ENCODE data around the gene CDKN2C. TPM values are rescaled to one million over a fixed set of nuclear protein-coding genes. Genes with fewer than 3 reads are reported as not detected.

CDKN2C gene
- total RNA-seq, 3 donors from 2014 or later (not counting 1 experiment from before 2014, with no cell fraction given): 17.1 to 21.9 (median 19.0) TPM

- Mint-ChIP-seq H3K9me3 (no peaks in the 10 kb centered on the region), H3K27me3 (ENCODE audit: low read depth in 2 of 2) (no peaks in the 10 kb centered on the region), H3K4me1 (peaks cover 36 to 53% of the 10 kb centered on the region in 2 donors), H3K4me3 (no peak overlapping the region), H3K27ac (peak overlapping the region in 1 of 2 donors; percentile 15), H3K36me3 (no peaks in the 10 kb centered on the region)
- Histone ChIP-seq H3K4me3 (ENCODE audit: low read length) (no peak overlapping the region), H3K9me3 (ENCODE audit: control insufficient read depth, insufficient read depth, low read length) (no peaks in the 10 kb centered on the region), H3K36me3 (ENCODE audit: control insufficient read depth, insufficient read depth, low read length) (no peaks in the 10 kb centered on the region), H3K27ac (ENCODE audit: low read length) (no peak overlapping the region), H3K4me1 (ENCODE audit: control insufficient read depth, insufficient read depth, low read length) (no peaks in the 10 kb centered on the region), H3K27me3 (ENCODE audit: control insufficient read depth, insufficient read depth, low read length) (no peaks in the 10 kb centered on the region)
- intact Hi-C loops (cut with micrococcal nuclease): no loop called here
- ATAC-seq (no peak), DNase-seq (no peak)
- TF ChIP-seq CTCF (IDR thresholded peaks at IDR 0.05): no peak
- WGBS (ENCODE audit: insufficient coverage): 96% methylated on average over 2 of the region's 2 CpGs
These were observed 33.7 kb upstream of the CDKN2C start for GRCh38 chr1:50936321-50936720.

GRCh38 chr1:50940291-50940690 is 29.8 kb upstream of the CDKN2C start:
- DNase-seq: no peak
- intact Hi-C loops (cut with micrococcal nuclease): no loop called here
- 94% methylated on average over 2 of the region's 3 CpGs for WGBS (ENCODE audit: insufficient coverage)
- no peak overlapping the region for H3K27ac ChIP-seq (ENCODE audit: low read length)
- Mint-ChIP-seq H3K27me3 (ENCODE audit: low read depth in 2 of 2) (no peaks in the 10 kb centered on the region), H3K9me3 (no peaks in the 10 kb centered on the region), H3K36me3 (no peaks in the 10 kb centered on the region), H3K4me1 (peaks cover 36 to 54% of the 10 kb centered on the region in 2 donors), H3K4me3 (no peak overlapping the region), H3K27ac (no peak overlapping the region)
- H3K36me3 ChIP-seq (ENCODE audit: control insufficient read depth, insufficient read depth, low read length): no peaks in the 10 kb centered on the region
- no peak overlapping the region for H3K4me3 ChIP-seq (ENCODE audit: low read length)
- ATAC-seq: no peak
- TF ChIP-seq CTCF (IDR thresholded peaks at IDR 0.05): no peak
- H3K27me3 ChIP-seq (ENCODE audit: control insufficient read depth, insufficient read depth, low read length): no peaks in the 10 kb centered on the region
- H3K9me3 ChIP-seq (ENCODE audit: control insufficient read depth, insufficient read depth, low read length): no peaks in the 10 kb centered on the region
- H3K4me1 ChIP-seq (ENCODE audit: control insufficient read depth, insufficient read depth, low read length): no peaks in the 10 kb centered on the region

- no peak overlapping the region for H3K4me3 Mint-ChIP-seq
- no peak overlapping the region for H3K4me3 ChIP-seq (ENCODE audit: low read length)
- no peaks in the 10 kb centered on the region for H3K36me3 ChIP-seq (ENCODE audit: control insufficient read depth, insufficient read depth, low read length)
- intact Hi-C loops (cut with micrococcal nuclease): no loop called here
- H3K27me3 ChIP-seq (ENCODE audit: control insufficient read depth, insufficient read depth, low read length): no peaks in the 10 kb centered on the region
- H3K4me1 Mint-ChIP-seq: peaks cover 41 to 59% of the 10 kb centered on the region in 2 donors
- ATAC-seq (no peak), DNase-seq (no peak)
- no peaks in the 10 kb centered on the region for H3K9me3 Mint-ChIP-seq
- H3K9me3 ChIP-seq (ENCODE audit: control insufficient read depth, insufficient read depth, low read length): no peaks in the 10 kb centered on the region
- WGBS (ENCODE audit: insufficient coverage): 78% methylated on average over 1 of the region's 1 CpG
- H3K27ac ChIP-seq (ENCODE audit: low read length): no peak overlapping the region
- H3K36me3 Mint-ChIP-seq: no peaks in the 10 kb centered on the region
- no peak overlapping the region for H3K27ac Mint-ChIP-seq
- TF ChIP-seq CTCF (IDR thresholded peaks at IDR 0.05): no peak
- no peaks in the 10 kb centered on the region for H3K27me3 Mint-ChIP-seq (ENCODE audit: low read depth in 2 of 2)
- H3K4me1 ChIP-seq (ENCODE audit: control insufficient read depth, insufficient read depth, low read length): no peaks in the 10 kb centered on the region
These were observed 27.7 kb upstream of the CDKN2C start for GRCh38 chr1:50942334-50942733.

GRCh38 chr1:50949286-50949982 is 20.6 kb upstream of the CDKN2C start:
- no peaks in the 10 kb centered on the region for H3K9me3 ChIP-seq (ENCODE audit: control insufficient read depth, insufficient read depth, low read length)
- Mint-ChIP-seq H3K4me1 (peaks cover 29 to 44% of the 10 kb centered on the region in 2 donors), H3K27ac (no peak overlapping the region), H3K4me3 (no peak overlapping the region), H3K27me3 (ENCODE audit: low read depth in 2 of 2) (no peaks in the 10 kb centered on the region), H3K36me3 (no peaks in the 10 kb centered on the region), H3K9me3 (no peaks in the 10 kb centered on the region)
- WGBS (ENCODE audit: insufficient coverage): 93% methylated on average over 9 of the region's 9 CpGs
- ATAC-seq: no peak
- no peaks in the 10 kb centered on the region for H3K4me1 ChIP-seq (ENCODE audit: control insufficient read depth, insufficient read depth, low read length)
- H3K36me3 ChIP-seq (ENCODE audit: control insufficient read depth, insufficient read depth, low read length): no peaks in the 10 kb centered on the region
- no peak overlapping the region for H3K4me3 ChIP-seq (ENCODE audit: low read length)
- H3K27me3 ChIP-seq (ENCODE audit: control insufficient read depth, insufficient read depth, low read length): no peaks in the 10 kb centered on the region
- no peak for TF ChIP-seq CTCF (IDR thresholded peaks at IDR 0.05)
- DNase-seq: no peak
- H3K27ac ChIP-seq (ENCODE audit: low read length): no peak overlapping the region
- intact Hi-C loops (cut with micrococcal nuclease): no loop called here

All from natural killer cell (primary cell).